ENCODE results near the gene BMAL1.

DNA sequence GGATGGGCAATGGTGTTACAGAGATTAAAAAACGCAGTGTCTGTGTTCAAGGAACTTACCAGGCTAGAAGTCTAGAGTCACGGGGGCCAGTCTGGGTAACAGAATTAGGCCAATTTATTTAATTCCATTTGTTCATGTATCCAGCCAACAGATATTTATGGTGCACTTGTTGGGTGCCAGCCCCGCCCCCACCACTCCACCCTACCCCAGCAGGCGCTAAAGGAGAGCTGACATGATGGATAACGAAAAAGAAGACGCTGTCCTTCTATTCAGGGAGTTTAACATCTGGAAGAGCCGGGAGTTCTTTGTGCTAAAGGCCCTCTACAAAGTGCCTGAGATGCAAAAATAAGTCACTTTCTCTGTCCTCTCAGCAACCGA is 1.1 kb upstream of the BMAL1 start:
- no peak for TF ChIP-seq POLR2AphosphoS5 (IDR thresholded peaks at IDR 0.05; ENCODE audit: borderline replicate concordance, low read depth, low read length)
- no peak for TF ChIP-seq EZH2 (IDR thresholded peaks at IDR 0.05)
